AG20443 (cell line): ENCODE measurements around the gene SEMA4D.

Source experiments
- DNase-seq: peaks from one replicate; pipeline ENCODE4 v3.0.0; 2012; ENCODE audit warnings: low spot score, mixed read lengths

The SEMA4D gene

DNA sequence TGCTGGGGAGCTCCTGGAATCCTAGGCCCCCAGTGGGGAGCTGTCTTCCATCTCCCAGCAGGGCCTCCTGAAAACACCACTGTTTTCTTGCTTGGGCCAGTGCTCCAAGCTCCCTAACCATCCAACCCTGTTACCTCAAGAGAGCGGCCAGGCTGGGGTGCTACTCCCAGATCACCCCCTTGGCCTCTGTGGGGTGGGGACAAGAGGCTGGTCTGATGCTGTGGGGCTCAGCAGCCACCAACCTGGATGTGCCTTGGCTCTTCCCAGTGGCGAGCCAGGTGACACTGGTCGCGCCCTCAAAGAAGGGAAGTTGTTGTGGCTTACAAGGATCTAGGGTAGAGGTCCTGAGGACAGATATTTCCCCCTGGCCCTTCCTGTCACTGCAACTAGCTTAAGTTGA is 130.6 kb downstream of the SEMA4D start:
- DNase-seq, result no peak

DNA sequence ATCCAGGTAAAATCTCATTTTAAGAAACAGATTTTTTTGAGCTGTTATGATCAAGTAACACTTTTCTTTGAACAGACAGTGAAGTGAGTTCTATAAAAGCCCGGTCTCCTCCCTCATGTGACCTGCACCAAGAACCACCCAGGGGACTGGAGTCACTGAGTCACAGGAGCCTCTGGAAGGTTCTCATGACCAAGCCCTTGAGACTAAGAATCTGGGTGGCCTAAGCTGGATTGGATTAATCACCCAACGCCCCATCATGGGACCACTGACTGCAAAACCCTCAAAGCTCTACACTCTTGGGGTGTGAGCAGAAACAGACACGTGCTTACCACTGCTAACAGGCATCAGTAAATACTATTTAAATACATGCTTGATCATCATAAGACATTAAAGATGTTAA is 131.2 kb downstream of the SEMA4D start:
- DNase-seq, result no peak

DNA sequence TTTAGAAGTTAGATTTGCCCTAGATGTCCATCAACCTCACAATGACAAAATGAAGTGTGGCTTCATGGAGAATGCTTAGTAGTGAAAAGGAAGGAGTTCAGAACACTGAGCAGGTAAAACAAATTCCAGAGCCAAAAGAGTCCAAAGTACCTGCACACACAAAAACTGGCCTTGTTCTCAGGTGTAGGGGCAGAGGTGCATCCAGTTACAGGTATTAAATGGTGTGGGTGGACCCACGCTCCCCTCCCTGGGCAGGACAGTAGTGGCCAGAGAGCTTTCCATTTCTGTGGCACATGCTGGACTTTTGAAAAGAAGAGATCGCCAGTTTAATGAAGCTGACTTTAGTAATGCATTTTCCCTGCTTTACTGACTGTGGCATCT is 132.4 kb downstream of the SEMA4D start:
- no peak for DNase-seq

DNA sequence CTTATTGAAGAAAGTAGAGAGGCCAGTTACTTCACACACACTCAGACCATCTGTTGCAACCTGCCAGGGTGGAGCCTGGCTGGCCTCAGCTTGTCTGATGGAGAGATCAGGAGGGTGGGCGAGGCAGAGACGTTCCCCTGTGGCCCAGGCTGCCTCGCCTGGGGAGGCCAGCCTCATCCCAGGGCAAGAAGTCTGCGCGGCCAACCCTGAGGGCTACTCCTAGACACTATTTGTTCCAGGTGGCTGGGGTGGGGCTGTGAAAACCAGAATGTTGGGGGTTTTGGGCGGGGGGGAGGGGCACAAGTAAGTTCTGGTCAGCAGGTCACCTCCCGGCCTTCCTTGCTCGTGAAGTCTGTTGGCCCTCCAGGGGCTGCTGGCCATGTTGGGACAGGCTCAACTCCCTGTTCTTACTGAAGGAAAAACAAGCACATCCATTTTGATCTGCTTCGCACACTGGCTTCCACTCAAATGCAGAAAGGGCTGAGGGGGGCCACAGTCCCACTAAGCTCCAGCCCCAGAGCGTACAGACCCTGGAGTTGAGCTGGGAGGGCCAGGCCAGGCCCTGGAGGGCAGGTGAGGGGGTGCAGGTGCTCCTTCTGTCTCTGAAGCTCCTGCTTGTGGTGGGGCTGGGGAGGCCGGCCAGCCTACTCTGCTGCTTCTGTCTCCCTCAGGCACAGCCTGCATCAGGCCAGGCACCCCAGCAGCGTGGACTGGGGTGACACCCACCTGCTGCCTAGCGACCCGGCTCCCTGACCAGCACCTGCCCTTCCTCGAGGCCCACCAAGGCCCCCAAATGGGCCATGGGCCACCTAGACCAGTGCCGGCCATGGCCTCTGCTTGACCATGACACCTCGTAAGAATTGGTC is 133.0 kb downstream of the SEMA4D start:
- DNase-seq, result no peak

DNA sequence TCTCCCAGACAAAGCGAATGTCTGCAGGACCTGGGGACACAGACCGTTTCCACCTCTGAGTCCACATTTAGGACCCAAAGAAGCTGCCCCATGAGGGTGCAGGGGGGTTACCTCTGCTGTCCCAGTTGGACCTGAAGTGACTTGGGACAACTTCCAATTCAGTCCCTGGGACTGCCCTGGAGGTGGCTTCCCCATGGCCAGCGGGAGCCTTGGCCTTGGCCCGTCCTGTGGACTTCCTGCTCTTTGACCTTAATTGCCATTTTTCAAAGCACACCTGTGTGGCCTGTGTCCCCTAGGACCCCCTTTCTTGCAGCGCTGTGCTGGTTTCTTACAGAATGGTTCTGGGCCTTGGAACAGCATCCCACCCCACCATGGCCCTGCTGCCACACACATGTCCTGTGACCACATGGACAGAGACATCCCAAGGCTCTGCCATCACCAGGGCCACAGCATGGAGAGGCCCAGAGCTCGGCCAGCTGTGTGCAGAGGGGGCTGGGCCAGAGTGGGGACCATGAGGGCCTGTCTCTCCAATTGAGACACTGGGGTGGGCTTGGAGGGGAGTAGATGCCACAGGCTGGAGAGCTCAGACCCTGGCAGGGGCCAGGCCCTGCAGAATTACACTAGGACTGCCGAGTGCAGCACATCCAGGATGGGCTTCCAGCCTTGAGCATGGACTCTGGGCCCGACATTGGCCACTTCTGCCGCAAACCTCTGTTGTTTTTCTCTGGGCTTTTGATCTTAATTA is 133.8 kb downstream of the SEMA4D start:
- no peak for DNase-seq

DNA sequence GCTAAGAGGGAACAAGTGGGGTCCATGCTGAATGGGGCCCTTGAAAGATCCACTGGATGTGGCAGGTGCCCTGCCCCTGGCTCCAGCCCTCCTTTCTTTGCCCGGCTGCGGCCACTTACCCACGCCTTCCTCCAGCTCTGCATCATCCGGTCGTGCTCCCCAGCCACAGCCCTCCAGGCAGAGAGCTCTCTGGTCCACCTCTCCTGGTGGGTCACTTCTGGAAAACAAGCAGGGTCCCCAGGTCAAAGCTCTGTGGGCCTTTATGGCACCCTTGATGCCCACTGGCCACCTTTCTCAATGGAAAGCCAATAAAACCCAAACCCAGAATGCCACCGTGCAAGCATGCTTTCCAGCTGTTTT is 134.6 kb downstream of the SEMA4D start:
- no peak for DNase-seq

DNA sequence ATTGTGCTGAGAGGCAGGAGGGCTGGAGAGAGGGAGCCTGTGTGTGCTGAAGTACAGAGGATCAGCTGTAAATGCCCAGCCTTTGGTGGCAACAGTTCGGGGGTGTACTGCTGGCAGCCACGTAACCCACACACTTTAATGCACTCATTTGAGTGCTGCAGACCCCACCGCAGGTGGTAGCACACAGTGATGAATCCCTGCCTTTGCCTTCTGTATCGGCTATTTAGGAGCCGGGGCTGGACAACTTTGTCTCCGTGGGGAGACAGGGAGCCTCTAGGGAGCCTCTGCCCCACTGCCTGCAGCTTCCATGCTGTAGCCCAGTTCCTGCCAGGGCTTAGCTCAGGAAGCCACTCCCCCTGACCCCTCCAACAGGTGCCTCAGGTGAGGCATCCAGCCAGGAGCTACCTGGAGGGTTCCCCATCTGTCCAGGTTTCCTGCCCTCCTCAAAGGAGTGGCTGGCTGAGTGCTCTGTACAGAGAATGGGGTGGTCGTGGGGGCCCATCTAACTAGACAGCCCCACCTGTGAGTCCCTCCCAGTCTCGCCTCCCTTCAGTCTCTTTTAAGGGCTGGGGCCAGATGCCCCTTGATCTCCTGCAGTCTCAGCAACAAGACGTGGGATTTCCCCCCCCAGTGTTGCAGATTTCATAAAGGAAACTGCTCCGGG is 135.1 kb downstream of the SEMA4D start:
- no peak for DNase-seq

DNA sequence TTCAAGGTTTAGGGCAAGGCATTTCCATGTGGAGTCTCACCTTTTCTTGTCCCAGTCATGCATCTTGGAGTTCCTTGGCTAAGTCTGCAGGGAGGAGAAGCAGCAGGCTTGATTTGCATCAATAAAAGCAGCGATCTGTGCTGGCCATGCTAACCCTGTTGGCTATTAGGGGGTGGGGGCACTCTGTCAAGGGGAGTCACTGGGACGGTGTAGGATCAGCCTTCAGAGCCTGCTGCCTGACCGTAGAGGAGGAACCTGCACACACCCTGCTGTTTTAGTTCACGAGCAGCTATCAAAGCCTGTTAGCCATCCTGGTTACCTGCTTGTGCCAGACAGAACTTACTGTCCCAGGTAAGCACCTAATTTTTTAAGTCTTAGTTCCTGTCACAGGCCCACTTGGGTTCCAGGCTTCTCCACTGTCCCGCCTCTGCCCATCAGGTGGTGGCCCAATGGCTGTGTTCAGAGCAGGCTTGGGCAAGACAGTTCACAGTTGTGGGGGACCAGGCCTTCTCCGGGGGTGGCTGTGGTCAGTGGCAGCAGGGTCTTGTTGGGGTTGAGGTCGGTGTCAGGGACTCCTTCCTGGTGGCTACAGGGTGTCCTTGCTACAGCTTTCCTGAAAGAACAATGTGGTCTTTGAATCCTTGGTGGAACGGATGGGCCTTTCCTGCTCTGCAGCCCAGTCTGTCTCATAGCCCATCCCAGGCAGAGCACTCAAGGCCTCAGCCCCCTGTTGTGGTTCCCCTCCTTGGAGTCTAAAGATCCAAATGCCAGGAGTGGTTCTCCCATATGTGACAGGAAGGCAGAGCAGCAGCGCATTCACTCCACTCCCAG is 135.9 kb downstream of the SEMA4D start:
- DNase-seq, result no peak

DNA sequence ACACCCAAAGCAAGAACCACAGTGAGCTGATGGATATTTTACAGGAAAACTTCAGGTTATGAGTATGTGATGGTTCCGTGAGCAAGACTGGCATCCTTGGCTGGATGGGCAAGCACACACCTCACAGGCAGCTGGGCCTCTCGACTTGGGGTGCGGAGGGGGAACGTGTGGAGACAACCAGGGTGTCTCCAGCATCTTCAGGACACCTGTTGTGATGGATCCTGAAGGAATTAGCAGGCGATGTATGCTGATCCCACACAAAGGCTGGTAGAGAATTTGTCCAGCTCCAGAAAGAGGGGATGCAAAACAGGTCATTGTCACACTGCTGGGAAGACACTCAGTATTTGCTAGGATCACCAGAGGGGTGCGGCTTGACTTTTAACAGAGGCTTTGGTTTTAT is 136.9 kb downstream of the SEMA4D start:
- no peak for DNase-seq

DNA sequence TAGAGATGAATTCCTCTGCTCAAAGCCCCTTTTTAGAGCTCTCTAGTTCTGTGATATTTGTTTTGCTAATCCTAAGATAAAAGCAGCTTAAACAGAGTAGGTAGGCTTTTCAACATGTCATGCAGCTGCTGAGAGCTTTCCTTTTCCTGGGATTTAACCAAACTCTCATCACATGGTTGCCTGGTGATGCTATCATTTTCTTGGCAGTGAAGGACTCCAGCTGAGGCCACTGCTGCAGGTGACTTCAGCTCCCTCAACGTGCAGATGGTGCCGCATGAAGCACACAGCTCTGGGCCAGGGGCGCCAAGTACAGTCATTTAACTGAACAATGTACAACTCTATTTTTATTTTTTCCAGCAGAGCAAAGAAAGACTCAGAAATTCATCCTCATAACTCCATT is 137.4 kb downstream of the SEMA4D start:
- DNase-seq, result no peak

DNA sequence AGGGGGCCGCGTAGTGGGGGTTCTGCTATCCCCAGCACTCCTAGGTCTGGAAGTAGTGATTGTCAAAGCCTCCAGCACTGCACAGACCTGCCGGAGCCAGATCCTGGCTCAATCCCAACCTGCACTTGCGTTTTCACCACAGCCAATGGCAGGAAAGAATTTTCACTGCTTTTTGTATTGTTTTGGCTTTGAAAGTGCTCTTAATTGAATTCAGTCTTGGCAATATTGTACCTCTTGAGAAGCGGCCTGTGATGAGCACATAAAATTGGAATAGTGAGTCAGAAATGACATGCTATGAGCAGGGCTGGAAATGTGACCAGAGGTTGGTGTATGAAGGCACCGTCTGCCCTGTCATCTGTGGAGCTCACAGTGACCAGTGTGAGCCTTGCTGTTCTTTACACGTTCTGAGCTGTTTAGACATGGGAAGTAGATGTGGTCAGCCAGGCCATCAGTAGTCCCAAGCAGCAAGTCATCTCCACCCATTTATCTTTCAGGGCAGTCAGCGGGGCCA is 138.1 kb downstream of the SEMA4D start:
- peak; percentile 52 for DNase-seq

DNA sequence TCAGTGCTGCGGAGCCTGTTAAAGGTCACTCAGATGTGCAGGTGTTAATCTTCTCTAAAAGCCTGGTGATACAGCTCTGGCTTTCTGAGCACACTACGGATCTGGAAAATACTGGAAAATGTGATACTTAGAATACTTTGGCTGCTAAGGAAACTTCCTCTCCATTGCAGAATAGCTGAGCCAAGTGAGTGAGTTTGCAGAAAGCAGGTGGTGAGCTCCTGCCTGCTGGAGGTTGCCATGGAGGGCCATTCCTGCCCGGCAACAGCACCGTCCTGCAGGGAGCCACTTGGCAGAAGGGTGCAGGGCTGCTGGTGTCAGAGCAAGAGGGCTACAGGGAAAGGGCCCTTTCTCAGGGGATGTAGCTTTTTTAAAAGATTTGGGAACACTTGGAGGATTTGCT is 138.9 kb downstream of the SEMA4D start:
- no peak for DNase-seq

DNA sequence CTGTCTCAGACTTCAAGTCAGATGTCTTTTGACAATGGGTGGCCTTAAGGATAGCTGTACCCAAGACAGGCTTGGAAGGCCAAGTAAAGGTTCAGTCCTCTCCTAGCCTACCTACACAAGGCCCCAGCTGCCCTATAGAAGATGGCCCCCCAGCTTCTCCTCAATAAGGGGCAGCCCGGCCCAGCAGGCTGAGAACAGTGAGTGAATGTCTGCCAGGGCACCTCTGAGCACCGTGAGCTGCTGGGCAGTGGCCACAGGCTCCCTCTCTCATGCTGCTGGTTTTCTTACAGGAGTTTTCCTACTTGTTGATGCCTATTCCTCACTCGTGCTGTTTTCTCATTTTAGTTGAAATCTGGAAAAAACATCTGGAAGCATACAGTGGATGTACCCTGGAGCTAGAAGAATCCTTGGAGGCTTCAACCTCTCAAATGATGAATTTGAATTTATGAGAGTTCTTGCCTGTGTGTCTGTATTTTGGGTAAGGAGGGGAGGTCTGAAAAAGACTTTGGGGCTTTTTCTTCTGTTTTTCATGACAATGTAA is 139.5 kb downstream of the SEMA4D start:
- no peak for DNase-seq

DNA sequence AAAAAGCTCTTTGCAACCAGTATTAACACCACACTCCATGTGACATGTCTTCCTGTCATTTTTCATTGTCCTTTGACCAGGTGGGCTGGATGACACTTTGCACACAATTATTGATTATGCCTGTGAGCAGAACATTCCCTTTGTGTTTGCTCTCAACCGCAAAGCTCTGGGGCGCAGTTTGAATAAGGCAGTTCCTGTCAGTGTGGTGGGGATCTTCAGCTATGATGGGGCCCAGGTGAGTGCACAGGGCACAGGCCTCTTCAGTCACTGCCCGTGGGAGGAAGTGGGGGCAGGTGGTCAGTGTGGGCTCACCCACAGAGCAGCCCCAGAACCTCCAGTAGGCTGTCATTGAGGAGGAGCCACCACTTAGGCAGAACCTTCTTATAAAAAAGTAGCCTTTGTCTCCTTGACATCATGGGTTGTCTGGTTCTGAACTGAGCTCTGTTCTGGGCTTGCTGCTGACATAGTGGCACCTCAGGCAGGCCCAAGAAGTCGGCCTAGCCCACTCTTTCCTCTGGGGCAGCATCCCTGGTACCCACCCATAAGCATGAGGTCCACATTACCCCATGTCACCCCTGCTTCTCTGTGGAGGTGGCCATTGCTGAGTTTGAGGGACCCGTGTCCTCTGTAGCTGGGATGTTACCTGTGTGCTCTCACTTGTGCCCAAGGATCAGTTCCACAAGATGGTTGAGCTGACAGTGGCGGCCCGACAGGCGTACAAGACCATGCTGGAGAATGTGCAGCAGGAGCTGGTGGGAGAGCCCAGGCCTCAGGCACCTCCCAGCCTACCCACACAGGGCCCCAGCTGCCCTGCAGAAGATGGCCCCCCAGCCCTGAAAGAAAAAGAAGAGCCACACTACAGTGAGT is 140.3 kb downstream of the SEMA4D start:
- DNase-seq, result no peak

DNA sequence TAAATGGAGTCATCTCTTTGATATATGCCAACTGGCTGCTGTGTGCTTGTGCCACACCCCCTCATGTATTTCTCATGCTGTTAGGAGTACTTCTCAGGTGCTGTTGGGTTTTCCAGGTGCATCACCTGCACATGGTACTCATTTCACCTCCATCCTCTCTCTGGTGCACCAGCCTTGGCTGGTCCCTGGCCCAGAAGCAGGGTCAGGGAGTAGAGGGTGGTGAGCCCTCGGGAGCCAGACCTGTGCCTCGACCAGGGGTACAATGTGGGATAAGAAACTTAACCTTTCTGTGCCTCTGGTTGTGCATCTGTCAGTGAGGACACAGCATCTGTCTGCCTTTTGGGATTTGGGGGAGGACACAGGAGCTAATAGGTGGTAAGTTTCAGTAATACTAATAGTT is 141.1 kb downstream of the SEMA4D start:
- DNase-seq, result no peak

DNA sequence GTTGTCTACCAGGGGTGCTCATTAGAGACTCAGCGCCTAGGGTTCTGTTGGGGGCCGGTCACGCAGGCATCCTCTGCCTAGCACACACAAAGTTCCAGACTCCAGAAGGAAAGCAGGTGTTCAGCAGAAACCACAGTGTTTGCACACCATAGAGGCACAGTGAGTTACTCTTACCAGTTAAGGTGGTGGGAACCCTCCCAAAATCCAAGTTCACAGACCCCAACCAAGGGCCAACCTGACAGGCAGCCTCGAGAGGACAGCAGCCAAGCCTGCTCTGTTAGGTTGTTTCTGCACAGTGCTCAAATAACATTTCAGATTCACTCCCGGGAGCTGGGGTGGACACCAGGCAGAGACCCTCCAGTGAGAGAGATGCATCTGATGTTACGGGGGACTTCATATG is 143.4 kb downstream of the SEMA4D start:
- no peak for DNase-seq

DNA sequence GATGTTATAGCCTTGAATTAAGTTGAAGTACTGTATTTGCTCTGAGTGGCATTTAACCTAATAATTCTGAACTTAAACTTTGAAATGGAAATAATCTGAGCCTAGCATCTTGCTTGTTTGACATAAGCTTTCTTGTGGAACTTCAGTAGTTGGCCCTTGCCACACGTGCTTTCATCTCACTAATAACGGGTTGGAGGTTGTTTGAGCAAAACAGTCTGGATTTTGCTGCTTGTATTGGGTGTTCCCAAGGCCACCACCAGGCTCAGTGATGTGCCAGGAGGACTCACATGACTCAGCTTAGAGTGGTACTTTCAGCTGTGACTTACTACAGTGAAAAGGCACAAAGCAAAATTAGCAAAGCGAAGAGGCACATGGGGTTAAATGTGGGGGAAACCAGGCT is 143.9 kb downstream of the SEMA4D start:
- peak; percentile 33 for DNase-seq

DNA sequence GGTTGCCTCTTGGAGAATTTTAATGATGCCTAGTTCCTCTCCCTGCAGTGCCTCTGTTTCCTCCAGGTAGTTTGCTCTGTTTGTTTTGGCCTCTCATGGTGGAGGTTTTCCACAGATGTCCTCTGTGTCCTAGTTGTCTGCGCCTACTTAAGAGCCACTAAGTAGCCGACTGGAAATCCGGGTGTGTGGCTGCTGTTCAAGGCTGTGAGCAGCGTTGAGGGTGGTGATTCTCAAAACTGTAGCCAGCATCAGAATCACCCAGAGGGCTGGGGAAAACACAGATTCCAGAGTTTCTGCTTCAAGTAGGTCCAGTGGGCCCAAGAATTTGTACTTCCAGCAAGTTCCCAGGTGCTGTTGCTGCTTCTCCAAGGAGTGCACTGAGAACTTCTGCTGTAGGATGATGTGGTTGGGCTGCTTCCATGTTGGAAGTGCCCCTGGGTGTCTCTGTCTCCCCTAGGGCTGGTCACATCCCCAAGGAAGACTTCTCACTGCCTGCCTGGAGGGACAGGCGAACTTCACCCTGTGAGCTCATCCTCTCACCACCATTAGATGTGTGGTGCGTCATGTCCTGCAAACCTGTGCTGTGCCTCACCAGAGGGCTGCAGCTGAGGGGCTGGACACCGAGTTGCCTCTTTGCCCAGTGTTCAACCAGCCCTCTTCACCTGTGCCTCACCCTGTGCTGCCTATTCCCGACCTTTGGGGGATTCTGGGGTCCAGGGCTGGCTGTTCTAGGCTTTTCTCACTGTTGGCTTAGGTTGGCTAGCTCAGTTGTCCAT is 144.9 kb downstream of the SEMA4D start:
- DNase-seq, result no peak

DNA sequence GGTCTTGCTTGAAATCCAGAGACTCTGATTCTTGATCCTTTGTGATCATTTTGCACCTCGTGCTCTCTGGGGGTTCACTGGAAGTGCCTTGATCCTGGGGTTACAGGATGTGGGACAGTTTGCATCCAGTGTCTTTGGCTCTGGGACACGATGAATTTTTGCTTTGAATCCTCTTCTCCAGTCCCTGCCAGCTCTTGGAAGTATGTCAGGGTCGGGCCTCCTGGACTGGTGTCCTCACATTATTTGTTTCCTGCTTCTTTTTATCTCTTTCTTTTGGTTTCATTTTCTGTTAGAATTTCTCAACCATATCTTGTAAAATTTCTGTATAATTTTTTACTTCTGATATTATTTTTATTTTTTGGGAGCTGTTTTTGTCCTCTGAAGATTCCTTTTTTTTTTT is 145.5 kb downstream of the SEMA4D start:
- no peak for DNase-seq
